Neutrophil (primary cell): Measurements from ENCODE around the gene RARB.

Source experiments
- H3K27ac ChIP-seq: fragments of 200-600 bp; sonication (generic); 2 replicates; pipeline ENCODE4 v1.5.1; 2016; ENCODE audit warnings: mild to moderate bottlenecking, moderate library complexity
- H3K27me3 ChIP-seq: fragments of 200-600 bp; sonication (generic); 2 replicates; pipeline ENCODE4 v1.6.0; 2016; ENCODE audit warnings: mild to moderate bottlenecking
- H3K36me3 ChIP-seq: fragments of 200-600 bp; sonication (generic); 2 replicates; pipeline ENCODE4 v1.5.1; 2017
- H3K4me1 ChIP-seq, 2 experiments: fragments of 200-600 bp in 1 of 2; sonication (generic) in 1 of 2; 1 replicate in 1 of 2; 2 replicates in 1 of 2; pipeline versions ENCODE4 v1.5.1 to v1.6.1; 2013 to 2016; ENCODE audit warnings: low read depth in 1 of 2, low read length in 1 of 2, mild to moderate bottlenecking in 1 of 2, moderate library complexity in 1 of 2; ENCODE audit not compliant: control insufficient read depth in 1 of 2, insufficient read depth in 1 of 2
- H3K4me3 ChIP-seq, 2 experiments: fragments of 200-600 bp in 1 of 2; sonication (generic) in 1 of 2; 1 replicate in 1 of 2; 2 replicates in 1 of 2; pipeline ENCODE4 v1.5.1; 2013 to 2016; ENCODE audit warnings: low read depth in 1 of 2, low read length in 1 of 2, mild to moderate bottlenecking in 1 of 2, moderate library complexity in 1 of 2
- H3K9me3 ChIP-seq: fragments of 200-600 bp; sonication (generic); 2 replicates; pipeline ENCODE4 v1.5.1; 2016
- TF ChIP-seq, protein P1 (sequence below): fragments of 200-600 bp; sonication (generic); IDR thresholded peaks from 2 replicates; pipeline ENCODE4 v1.5.1; 2016; ENCODE audit warnings: antibody characterized with exemption

Gene RARB

DNA sequence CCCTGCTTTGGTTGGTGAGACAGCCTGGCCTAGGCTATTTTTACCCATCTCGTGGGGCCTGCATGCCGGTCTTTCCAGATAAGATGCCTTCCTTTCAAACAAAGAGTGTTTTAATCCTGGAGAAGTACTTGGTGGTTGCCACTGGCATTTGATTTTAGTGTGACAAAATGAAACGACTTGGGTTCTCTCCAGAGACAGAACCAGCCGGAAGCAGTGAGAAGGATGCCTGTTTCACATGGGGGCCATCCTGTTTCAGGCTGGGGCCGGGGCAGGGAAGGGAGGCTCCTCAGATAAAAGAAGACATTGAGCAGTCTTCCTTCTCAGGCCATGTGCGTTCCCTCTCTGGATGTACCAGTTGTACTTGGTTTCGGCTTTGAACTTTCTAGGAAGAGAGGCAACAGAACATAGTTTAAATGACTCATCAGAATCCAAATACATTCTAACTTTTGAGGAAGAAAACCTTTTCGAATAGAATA is 161.8 kb downstream of the RARB start:
- H3K27ac ChIP-seq: no peak overlapping the region
- no peak overlapping the region for H3K4me3 ChIP-seq
- no peaks in the 10 kb centered on the region for H3K4me1 ChIP-seq
- TF ChIP-seq, protein P1, sequence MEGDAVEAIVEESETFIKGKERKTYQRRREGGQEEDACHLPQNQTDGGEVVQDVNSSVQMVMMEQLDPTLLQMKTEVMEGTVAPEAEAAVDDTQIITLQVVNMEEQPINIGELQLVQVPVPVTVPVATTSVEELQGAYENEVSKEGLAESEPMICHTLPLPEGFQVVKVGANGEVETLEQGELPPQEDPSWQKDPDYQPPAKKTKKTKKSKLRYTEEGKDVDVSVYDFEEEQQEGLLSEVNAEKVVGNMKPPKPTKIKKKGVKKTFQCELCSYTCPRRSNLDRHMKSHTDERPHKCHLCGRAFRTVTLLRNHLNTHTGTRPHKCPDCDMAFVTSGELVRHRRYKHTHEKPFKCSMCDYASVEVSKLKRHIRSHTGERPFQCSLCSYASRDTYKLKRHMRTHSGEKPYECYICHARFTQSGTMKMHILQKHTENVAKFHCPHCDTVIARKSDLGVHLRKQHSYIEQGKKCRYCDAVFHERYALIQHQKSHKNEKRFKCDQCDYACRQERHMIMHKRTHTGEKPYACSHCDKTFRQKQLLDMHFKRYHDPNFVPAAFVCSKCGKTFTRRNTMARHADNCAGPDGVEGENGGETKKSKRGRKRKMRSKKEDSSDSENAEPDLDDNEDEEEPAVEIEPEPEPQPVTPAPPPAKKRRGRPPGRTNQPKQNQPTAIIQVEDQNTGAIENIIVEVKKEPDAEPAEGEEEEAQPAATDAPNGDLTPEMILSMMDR: no peak
- H3K27me3 ChIP-seq: no peaks in the 10 kb centered on the region
- H3K9me3 ChIP-seq: no peaks in the 10 kb centered on the region
- no peaks in the 10 kb centered on the region for H3K36me3 ChIP-seq

DNA sequence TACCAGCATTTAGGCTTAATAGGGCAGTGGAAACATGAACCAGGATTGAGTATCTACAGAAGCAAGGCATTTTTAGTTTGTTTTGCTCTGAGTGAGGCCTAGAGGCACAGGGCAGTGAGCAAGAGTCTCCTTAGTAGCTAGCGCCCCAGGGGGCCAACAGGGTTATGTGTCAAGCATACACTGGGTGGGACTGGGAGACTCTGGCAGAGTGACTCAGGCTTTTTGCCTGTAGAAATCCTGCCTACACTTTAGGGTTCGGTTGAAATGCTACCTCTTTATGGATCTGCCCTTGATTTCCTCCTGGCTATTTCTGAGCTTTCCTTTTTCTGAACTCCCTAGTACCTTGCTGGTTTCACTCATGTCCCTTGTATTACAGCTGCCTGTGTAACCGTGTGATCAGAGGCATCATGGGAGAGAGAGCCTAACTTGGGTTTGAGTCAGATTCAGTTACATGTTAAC is 164.5 kb downstream of the RARB start:
- TF ChIP-seq, protein P1: no peak
- H3K27me3 ChIP-seq: no peaks in the 10 kb centered on the region
- peaks cover 18% of the 10 kb centered on the region for H3K36me3 ChIP-seq
- H3K27ac ChIP-seq: no peak overlapping the region
- H3K9me3 ChIP-seq: no peaks in the 10 kb centered on the region
- H3K4me3 ChIP-seq: no peak overlapping the region
- H3K4me1 ChIP-seq: no peaks in the 10 kb centered on the region

DNA sequence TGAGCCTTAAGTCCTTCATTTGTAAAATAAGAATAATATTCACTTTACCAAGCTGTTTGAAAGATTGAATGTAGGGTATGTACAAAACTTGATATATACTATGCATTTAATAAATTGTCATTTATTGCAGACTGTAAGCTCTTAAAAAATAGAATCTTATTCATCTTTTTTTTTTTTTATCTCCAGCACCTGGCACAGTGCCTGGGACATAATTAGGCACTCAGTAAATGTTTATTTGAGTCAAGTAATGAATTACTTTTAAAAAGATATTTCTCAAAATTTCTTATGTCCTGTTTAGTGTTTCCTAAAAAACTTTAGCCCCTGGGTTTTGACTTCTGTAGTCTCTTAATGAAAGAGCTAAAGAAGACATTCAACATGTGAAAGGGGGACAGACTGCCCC is 164.9 kb downstream of the RARB start:
- Histone ChIP-seq H3K4me1 (no peaks in the 10 kb centered on the region), H3K27me3 (no peaks in the 10 kb centered on the region), H3K36me3 (peaks cover 22% of the 10 kb centered on the region), H3K27ac (no peak overlapping the region), H3K9me3 (no peaks in the 10 kb centered on the region), H3K4me3 (no peak overlapping the region)
- TF ChIP-seq, protein P1: no peak

DNA sequence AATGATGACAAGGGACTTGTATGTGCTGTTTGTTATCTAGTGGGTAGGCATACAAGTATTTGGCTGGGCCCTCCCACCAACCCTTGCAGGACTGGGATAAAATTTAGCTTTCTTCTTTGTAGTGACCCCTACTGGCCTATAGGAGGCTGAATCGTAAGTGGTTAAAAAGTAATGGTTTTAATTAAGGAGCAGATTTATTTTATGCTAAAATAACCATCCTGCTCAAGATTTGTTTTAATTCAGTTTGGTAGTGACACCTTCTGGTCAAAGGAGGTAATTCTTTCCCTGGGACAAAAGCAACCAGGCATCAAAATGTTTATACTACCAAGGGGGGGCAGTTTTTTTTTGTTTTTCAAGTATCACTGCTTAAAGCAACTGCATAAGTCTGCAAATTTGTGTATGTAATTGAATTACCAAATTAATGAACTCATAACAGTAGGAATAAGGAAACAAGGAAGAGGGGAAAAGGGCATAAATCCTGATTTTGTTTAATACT is 166.0 kb downstream of the RARB start:
- H3K36me3 ChIP-seq: peaks cover 33% of the 10 kb centered on the region
- H3K9me3 ChIP-seq: no peaks in the 10 kb centered on the region
- no peak overlapping the region for H3K4me3 ChIP-seq
- TF ChIP-seq, protein P1: peak; percentile 28
- H3K27me3 ChIP-seq: no peaks in the 10 kb centered on the region
- H3K27ac ChIP-seq: no peak overlapping the region
- no peaks in the 10 kb centered on the region for H3K4me1 ChIP-seq

DNA sequence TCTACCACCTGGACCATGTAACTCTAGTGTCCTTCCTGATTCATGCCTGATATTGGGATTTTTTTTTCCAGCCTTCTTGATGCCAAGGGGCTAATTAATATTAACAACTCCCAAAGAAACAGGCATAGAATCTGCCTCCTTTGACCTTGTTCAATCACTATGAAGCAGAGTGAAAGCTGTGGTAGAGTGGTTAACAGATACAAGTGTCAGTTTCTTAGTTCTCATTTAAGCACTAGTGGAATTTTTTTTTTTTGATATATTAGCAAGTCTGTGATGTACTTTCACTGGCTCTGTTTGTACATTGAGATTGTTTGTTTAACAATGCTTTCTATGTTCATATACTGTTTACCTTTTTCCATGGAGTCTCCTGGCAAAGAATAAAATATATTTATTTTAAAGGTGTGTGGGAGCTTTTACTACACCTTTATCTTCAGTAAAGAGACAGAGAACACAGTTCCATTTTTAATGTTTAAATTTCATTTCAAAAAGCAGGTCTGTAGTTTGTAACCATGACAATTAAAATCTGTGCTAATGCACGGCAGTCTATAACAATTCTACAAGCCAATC is 169.6 kb downstream of the RARB start:
- peaks cover 60% of the 10 kb centered on the region for H3K36me3 ChIP-seq
- TF ChIP-seq, protein P1: no peak
- no peaks in the 10 kb centered on the region for H3K27me3 ChIP-seq
- H3K4me3 ChIP-seq: no peak overlapping the region
- no peaks in the 10 kb centered on the region for H3K9me3 ChIP-seq
- H3K4me1 ChIP-seq: no peaks in the 10 kb centered on the region
- H3K27ac ChIP-seq: no peak overlapping the region
